GM18909 (cell line): ENCODE results near the gene UBE2L3.

Source experiments
- ATAC-seq: cut with Tn5 transposase; IDR thresholded peaks from one replicate; pipeline ENCODE4 v1.9.1; 2021; ENCODE audit warnings: mild to moderate bottlenecking; ENCODE audit not compliant: unreplicated experiment, poor library complexity

Gene UBE2L3

DNA sequence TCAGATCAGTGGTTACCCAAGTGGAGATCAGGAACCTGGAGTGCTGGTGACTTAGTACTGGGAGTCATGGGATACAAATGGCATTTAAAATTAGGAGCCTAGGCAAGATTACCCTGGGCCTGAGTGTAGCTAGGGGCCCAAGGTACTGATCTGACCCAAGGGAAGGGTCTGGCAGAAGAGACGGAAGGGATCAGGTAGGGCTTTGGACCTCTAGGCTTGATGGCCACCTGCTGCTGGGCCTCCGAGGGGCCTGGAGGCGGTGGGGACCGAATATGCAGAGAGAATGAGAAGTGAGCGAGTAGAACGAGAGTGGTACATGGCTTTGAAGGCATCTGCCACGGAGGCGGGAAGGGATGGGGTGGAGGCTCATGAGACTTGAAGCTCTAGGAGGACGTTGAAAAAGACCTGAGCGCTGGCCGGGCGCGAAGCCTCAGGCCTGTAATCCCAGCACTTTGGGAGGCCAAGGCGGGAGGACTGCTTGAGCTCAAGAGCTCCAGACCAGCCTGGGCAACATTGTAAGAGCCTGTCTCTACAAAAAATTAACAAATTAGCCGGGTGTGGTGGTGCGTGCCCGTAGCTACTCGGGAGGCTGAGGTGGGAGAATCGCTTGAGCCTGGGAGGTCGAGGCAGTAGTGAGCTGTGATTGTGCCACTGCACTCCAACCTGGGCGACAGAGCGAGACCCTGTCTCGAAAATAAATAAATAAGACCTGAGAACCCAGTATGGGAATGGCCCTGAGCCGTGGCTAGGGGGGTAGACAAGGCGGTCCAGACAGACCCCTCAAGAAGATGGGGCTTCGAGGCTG lies 97.7 kb downstream of the UBE2L3 start:
- ATAC-seq = no peak

- ATAC-seq = no peak
These were observed 99.3 kb downstream of the UBE2L3 start for GRCh38 chr22:21666786-21667185.

DNA sequence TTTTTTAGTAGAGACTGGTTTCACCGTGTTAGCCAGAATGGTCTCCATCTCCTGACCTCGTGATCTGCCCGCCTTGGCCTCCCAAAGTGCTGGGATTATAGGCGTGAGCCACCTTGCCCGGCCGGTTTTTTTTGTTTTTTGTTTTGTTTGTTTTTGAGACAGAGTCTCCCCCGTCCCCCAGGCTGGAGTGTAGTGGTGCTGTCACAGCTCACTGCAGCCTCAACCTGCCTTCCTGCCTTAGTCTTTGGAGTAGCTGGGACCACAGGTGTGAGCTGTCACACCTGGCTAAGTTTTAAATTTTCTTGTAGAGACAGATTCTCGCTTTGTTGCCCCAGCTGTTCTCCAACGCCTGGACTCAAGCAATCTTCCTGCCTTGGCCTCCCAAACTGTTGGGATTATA lies 101.5 kb downstream of the UBE2L3 start:
- ATAC-seq = no peak

DNA sequence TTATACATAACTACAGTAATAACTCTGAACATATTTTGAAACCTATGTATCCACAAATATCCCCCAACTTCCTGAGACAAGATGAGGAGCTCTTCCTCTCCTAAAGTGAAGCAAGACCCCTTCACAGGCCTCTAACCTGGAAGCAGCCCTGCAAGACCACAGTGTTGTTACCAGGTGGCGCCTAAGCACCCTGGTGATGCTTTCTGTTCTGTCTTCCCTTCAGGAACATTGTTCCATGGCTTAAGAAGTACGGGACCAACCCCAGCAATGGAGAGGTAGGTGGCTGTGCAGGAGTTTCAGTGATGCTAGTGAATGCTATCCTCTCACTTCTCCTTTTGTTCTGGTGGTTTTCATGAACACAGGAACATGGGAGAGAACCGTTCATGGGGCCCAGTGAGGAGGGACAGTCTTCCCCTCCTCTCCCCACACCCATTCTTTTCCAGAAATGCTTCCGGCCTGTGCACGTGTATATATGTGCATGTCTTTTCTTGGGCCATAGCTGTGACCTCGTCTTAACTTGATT lies 104.7 kb downstream of the UBE2L3 start:
- ATAC-seq = no peak
